NCI-H460 (cell line): Measurements from ENCODE around the gene WDR41. TPM values are rescaled to one million over a fixed set of nuclear protein-coding genes. Genes with fewer than 3 reads are reported as not detected.
"Not testable (repeated sequence)": the region's sequence is repeated elsewhere in the genome, so short reads cannot be mapped to it uniquely, and the experiment has no call there.

Experiments
- DNase-seq: peaks from one replicate; pipeline ENCODE4 v3.0.0-alpha.2; 2016; ENCODE audit warnings: low read depth; ENCODE audit errors: extremely low read depth
- polyA plus RNA-seq: library from polyadenylated mRNA; depleted of rRNA; stranded (reverse); fragments of >200 nt; gene quantifications from 2 replicates; pipeline ENCODE4 v1.2.3, GENCODE V29; 2014; cell fraction: nucleus; rRNA removed
- total RNA-seq: library from RNA; depleted of rRNA; stranded (reverse); fragments of >200 nt; shearing (Covaris generic); gene quantifications from 2 replicates; pipeline ENCODE4 v1.2.3, GENCODE V29; 2014; rRNA removed

Gene WDR41, protein sequence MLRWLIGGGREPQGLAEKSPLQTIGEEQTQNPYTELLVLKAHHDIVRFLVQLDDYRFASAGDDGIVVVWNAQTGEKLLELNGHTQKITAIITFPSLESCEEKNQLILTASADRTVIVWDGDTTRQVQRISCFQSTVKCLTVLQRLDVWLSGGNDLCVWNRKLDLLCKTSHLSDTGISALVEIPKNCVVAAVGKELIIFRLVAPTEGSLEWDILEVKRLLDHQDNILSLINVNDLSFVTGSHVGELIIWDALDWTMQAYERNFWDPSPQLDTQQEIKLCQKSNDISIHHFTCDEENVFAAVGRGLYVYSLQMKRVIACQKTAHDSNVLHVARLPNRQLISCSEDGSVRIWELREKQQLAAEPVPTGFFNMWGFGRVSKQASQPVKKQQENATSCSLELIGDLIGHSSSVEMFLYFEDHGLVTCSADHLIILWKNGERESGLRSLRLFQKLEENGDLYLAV
- 98.0 and 112 TPM in 2 replicates for total RNA-seq
- polyA plus RNA-seq = 54.1 and 54.8 TPM in 2 replicates

DNA sequence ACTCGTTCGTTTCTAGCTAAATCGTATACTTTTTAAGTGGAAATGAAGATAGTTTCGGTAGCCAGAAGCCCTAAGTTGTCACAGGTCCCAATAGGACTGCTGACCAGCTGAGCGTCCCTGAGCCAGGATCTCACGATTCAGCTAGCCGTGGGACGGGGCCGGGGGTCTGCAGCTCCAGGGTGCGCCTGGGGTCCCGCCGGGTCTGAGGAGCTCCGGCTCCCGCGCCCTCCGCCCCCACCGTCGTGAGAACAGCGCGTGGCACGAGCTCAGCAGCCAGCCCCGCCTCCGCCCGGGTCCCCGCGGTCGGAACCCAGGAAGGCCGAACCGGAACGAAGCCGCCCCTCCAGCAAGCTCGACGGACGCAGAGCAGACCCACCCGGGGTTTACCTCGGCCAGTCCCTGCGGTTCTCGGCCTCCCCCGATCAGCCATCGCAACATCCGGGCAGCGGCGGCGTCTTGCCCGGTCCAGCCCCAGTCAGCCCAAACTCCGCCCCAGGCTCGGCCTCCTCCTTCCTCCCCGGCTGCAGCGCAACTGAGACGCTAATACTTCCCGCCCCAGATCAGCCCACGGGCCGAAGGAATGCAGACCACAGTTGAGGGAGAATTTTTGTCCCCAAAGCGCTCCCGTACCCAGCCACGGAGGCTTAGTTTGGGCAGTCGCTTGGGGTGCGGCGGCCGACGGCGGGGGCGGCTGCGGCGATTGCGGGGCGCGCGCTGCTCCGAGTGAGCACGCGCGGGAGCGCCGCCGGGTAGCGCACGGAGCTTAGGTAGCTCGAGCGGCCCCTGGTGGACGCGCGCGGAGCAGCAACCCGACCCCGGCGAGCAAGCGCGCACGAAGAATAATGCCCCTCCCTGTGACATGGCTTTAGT is at the start of gene WDR41:
Gene WDR41 (minus strand): TSS at position 534 of the 870 bp plus-strand sequence. CDS start 96 bp downstream, at position 438.
- DNase-seq = peak; percentile 90

GRCh38 chr5:77531297-77531696 is 39.2 kb upstream of the WDR41 start:
- DNase-seq = no peak

- peak; percentile 28 for DNase-seq
Observed at GRCh38 chr5:77518304-77518703, 26.2 kb upstream of the WDR41 start.

DNA sequence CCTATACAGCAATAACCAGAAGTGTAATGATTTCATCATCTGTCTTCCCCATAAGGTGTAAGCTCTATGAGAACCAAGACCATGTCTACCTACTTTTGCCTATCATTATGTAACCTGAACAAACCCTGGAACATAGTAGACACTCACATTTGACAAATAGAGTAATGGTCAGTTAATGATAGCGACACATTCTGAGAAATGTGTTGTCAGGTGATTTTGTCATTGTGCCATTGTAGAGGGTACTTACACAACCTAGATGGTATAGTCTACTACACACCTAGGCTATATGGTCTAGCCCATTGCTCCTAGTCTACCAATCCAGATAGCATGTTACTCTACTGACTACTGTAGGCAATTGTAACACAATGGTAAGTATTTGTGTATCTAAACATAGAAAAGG is 22.3 kb upstream of the WDR41 start:
- no peak for DNase-seq

GRCh38 chr5:77513321-77513720 is 21.2 kb upstream of the WDR41 start:
- DNase-seq = no peak

- DNase-seq = not testable (repeated sequence)
Observed at GRCh38 chr5:77501132-77501531, 9.0 kb upstream of the WDR41 start.

- DNase-seq = no peak
Observed at GRCh38 chr5:77499973-77500372, 7.9 kb upstream of the WDR41 start.

GRCh38 chr5:77499441-77499840 is 7.3 kb upstream of the WDR41 start:
- DNase-seq = no peak

- no peak for DNase-seq
Observed at GRCh38 chr5:77498952-77499351, 6.8 kb upstream of the WDR41 start.

GRCh38 chr5:77494935-77495334 is 2.8 kb upstream of the WDR41 start:
- no peak for DNase-seq

GRCh38 chr5:77492653-77493000 is 511 bp upstream of the WDR41 start:
- no peak for DNase-seq

DNA sequence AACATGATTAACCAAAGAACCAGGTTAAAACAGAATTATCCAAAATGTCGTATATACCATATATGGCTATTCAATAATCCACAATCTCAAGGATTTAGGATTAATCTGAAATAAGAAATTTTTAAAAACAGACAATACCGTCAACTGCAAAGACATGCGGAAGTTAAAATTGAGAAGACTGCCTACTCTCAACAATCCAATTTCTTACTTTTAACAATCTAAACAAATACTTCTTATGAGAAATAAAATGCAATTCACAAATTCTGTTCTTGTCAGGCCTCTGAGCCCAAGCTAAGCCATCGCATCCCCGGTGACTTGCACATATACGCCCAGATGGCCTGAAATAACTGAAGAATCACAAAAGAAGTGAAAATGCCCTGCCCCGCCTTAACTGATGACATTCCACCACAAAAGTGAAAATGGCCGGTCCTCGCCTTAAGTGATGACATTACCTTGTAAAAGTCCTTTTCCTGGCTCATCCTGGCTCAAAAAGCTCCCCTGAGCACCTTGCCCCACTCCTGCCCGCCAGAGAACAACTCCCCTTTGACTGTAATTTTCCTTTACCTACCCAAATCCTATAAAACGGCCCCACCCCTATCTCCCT is 1.3 kb downstream of the WDR41 start:
- DNase-seq = not testable (repeated sequence)

GRCh38 chr5:77486344-77486962 is 5.7 kb downstream of the WDR41 start:
- no peak for DNase-seq

DNA sequence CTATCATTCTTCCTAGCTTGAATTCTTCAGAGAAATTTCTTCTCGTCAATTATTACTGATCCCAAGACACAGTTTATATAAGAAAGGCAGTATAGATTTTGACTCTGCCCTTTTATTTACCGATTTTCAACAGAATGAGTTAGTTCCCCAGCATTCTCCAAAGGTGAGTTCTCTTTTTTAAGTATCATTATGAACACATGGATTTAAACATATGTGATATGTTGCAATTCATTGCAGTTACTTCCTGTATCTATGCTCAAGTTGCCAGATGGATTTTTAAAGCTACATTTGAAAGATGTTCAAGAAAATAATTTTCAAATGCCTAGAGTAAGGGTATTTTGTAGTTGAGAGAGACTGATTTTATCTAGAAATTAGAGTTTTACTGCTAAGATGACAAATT is 8.4 kb downstream of the WDR41 start:
- no peak for DNase-seq

DNA sequence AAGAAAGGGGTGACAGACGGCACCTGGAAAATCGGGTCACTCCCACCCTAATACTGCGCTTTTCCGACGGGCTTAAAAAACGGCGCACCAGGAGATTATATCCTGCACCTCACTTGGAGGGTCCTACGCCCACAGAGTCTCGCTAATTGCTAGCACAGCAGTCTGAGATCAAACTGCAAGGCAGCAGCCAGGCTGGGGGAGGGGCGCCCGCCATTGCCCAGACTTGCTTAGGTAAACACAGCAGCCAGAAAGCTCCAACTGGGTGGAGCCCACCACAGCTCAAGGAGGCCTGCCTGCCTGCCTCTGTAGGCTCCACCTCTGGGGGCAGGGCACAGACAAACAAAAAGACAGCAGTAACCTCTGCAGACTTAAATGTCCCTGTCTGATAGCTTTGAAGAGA is 17.1 kb downstream of the WDR41 start:
- not testable (repeated sequence) for DNase-seq

DNA sequence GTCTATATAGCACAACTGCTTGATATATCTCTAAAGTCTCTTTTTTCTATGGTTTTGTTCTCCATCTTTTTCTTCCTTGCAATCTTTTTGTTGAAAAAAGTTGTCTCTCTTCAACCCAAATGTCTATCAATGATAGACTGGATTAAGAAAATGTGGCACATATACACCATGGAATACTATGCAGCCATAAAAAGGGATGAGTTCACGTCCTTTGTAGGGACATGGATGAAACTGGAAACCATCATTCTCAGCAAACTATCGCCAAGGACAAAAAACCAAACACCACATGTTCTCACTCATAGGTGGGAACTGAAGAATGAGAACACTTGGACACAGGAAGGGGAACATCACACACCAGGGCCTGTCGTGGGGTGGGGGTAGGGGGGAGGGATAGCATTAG is 23.2 kb downstream of the WDR41 start:
- DNase-seq = not testable (repeated sequence)

GRCh38 chr5:77463905-77464304 is 28.2 kb downstream of the WDR41 start:
- no peak for DNase-seq

DNA sequence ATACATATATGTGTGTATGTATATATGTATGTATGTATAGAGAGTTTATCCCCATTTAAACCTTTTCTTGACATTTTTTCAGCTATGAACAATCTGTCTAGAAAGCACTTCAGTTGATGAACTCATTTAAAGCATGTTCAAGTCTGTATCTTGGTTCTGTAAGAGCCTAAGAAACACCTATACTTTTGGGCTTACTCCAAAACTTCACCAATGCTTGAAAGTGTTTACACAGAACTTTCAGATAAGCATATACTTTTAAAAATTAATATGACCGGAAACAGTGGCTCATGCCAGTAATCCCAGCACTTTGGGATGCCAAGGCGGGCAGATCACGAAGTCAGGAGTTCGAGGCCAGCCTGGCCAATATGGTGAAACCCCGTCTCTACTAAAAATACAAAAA is 30.8 kb downstream of the WDR41 start:
- DNase-seq = no peak

DNA sequence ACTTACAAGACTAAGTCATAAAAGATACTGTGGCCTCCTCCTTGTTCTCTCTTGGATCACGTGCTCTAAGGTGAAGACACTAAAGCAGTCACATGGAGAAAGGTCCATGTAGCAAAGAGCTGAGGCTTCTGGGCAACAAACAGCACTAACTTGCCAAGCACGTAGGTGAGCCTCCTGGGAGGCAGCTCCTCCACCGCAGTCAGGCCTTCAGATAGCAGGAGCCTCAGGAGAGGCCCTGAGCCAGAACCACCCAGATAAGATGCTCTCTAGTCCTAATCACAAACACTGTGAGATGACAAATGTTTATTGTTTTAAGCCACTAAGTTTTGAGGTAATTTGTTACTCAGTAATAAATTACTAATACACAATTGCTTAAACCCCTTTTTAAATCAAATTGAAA is 38.0 kb downstream of the WDR41 start:
- no peak for DNase-seq

- no peak for DNase-seq
Observed at GRCh38 chr5:77452351-77452750, 39.8 kb downstream of the WDR41 start.

DNA sequence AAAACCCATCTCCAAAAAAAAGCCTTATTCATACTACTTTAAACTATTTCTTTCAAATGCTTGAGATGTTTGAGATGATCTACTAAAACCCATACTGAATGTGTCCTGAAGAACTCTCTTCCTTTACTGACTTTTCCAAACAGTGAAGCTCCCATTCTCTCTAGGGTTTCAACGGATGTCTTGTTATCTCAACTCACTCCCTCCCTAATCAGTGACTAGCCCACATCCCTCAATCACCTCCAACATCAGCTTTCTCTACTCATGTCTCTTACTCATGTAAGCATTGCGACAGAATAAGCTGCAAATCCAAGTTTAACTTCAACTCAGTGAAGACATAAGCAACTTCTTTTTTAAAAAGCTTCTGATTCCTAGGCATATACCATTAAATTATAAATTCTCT is 42.1 kb downstream of the WDR41 start:
- no peak for DNase-seq
